ENCODE results near the gene MMAA. TPM values are rescaled to one million over a fixed set of nuclear protein-coding genes. Genes with fewer than 3 reads are reported as not detected.

Gene MMAA
- polyA plus RNA-seq, 2 of the 4 experiments (the other 2 are of a cell fraction), result 1.5 to 4.0 TPM

- POLR2A ChIA-PET, result no interaction called here
- TF ChIP-seq, protein P1, sequence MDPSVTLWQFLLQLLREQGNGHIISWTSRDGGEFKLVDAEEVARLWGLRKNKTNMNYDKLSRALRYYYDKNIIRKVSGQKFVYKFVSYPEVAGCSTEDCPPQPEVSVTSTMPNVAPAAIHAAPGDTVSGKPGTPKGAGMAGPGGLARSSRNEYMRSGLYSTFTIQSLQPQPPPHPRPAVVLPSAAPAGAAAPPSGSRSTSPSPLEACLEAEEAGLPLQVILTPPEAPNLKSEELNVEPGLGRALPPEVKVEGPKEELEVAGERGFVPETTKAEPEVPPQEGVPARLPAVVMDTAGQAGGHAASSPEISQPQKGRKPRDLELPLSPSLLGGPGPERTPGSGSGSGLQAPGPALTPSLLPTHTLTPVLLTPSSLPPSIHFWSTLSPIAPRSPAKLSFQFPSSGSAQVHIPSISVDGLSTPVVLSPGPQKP (IDR thresholded peaks at IDR 0.05; ENCODE audit: low read depth, low read length), result no peak
- TF ChIP-seq CBX8 (IDR thresholded peaks at IDR 0.05) (no peak), PHF8 (IDR thresholded peaks at IDR 0.05; ENCODE audit: borderline replicate concordance, low read depth) (no peak), HEYL (CRISPR knock-in tag; IDR thresholded peaks at IDR 0.05) (no peak), TP53 (CRISPR knock-in tag; IDR thresholded peaks at IDR 0.05) (no peak), ESRRA (IDR thresholded peaks at IDR 0.05; ENCODE audit: borderline replicate concordance, low read length) (no peak), ZFP36 (IDR thresholded peaks at IDR 0.05; ENCODE audit: borderline replicate concordance, partially characterized antibody) (no peak), EHF (CRISPR knock-in tag; IDR thresholded peaks at IDR 0.05) (no peak), CHD4 (IDR thresholded peaks at IDR 0.05; ENCODE audit: borderline replicate concordance) (no peak), HOXA7 (CRISPR knock-in tag; IDR thresholded peaks at IDR 0.05) (no peak), KDM5A (IDR thresholded peaks at IDR 0.05) (no peak), RCOR1 (IDR thresholded peaks at IDR 0.05; ENCODE audit: low read depth, low read length) (no peak), NFE2L2 (conservative IDR thresholded peaks at IDR 0.05; ENCODE audit: low read length) (no peak), NPAS2 (CRISPR knock-in tag; IDR thresholded peaks at IDR 0.05; ENCODE audit: borderline replicate concordance) (no peak)
- TF ChIP-seq, protein P2, sequence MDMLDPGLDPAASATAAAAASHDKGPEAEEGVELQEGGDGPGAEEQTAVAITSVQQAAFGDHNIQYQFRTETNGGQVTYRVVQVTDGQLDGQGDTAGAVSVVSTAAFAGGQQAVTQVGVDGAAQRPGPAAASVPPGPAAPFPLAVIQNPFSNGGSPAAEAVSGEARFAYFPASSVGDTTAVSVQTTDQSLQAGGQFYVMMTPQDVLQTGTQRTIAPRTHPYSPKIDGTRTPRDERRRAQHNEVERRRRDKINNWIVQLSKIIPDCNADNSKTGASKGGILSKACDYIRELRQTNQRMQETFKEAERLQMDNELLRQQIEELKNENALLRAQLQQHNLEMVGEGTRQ (IDR thresholded peaks at IDR 0.05), result no peak
- TF ChIP-seq, protein P3, sequence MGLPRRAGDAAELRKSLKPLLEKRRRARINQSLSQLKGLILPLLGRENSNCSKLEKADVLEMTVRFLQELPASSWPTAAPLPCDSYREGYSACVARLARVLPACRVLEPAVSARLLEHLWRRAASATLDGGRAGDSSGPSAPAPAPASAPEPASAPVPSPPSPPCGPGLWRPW (IDR thresholded peaks at IDR 0.05), result no peak
- TF ChIP-seq, protein P4, sequence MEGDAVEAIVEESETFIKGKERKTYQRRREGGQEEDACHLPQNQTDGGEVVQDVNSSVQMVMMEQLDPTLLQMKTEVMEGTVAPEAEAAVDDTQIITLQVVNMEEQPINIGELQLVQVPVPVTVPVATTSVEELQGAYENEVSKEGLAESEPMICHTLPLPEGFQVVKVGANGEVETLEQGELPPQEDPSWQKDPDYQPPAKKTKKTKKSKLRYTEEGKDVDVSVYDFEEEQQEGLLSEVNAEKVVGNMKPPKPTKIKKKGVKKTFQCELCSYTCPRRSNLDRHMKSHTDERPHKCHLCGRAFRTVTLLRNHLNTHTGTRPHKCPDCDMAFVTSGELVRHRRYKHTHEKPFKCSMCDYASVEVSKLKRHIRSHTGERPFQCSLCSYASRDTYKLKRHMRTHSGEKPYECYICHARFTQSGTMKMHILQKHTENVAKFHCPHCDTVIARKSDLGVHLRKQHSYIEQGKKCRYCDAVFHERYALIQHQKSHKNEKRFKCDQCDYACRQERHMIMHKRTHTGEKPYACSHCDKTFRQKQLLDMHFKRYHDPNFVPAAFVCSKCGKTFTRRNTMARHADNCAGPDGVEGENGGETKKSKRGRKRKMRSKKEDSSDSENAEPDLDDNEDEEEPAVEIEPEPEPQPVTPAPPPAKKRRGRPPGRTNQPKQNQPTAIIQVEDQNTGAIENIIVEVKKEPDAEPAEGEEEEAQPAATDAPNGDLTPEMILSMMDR (IDR thresholded peaks at IDR 0.05), result no peak
- TF ChIP-seq, protein P5, sequence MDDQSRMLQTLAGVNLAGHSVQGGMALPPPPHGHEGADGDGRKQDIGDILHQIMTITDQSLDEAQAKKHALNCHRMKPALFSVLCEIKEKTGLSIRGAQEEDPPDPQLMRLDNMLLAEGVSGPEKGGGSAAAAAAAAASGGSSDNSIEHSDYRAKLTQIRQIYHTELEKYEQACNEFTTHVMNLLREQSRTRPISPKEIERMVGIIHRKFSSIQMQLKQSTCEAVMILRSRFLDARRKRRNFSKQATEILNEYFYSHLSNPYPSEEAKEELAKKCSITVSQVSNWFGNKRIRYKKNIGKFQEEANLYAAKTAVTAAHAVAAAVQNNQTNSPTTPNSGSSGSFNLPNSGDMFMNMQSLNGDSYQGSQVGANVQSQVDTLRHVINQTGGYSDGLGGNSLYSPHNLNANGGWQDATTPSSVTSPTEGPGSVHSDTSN (IDR thresholded peaks at IDR 0.05), result no peak
- CTCF ChIA-PET, result interaction anchor here (0.6 to 2.9 kb wide), 4 partner anchors 9 to 145 kb away, joined by 3 to 9 read pairs (median 4); no protein-coding TSS in a partner anchor
- Histone ChIP-seq H3K4me1 (peaks cover 13% of the 10 kb centered on the region), H3K4me2 (no peak overlapping the region), H3K4me3 (no peak overlapping the region), H3K9me3 (no peaks in the 10 kb centered on the region), H3K27ac (no peak overlapping the region)
- ATAC-seq (no peak), DNase-seq (ENCODE audit: low read depth in 1 of 2, low spot score in 1 of 2) (no peak), FAIRE-seq (no peak)
- 87% methylated on average over 9 of the region's 10 CpGs for WGBS (ENCODE audit: missing lambda C conversion rate)
Observed at GRCh38 chr4:145625677-145626622, 6.8 kb downstream of the MMAA start.

- no peak for ATAC-seq
- FAIRE-seq, result no peak
- ChIA-PET POLR2A (no interaction called here), CTCF (interaction anchor here (1.1 to 1.2 kb wide), 2 partner anchors 10 to 17 kb away, joined by 3 to 5 read pairs; no protein-coding TSS in a partner anchor)
- WGBS (ENCODE audit: missing lambda C conversion rate), result 80% methylated on average over 2 of the region's 2 CpGs
- H3K4me3 ChIP-seq, result no peak overlapping the region
- TF ChIP-seq RAD21 (conservative IDR thresholded peaks at IDR 0.05 in 1 of 2, IDR thresholded peaks at IDR 0.05 in 1 of 2) (no peak), SREBF2 (IDR thresholded peaks at IDR 0.05) (no peak), NFE2L2 (conservative IDR thresholded peaks at IDR 0.05; ENCODE audit: low read length) (no peak), FOXS1 (CRISPR knock-in tag; IDR thresholded peaks at IDR 0.05) (no peak), CBX8 (IDR thresholded peaks at IDR 0.05) (no peak), GATA3 (IDR thresholded peaks at IDR 0.05; ENCODE audit: borderline replicate concordance) (no peak), JUNB (IDR thresholded peaks at IDR 0.05) (no peak), RFX5 (IDR thresholded peaks at IDR 0.05) (no peak), MYC (IDR thresholded peaks at IDR 0.05; ENCODE audit: borderline replicate concordance, low read length) (no peak), HOXA7 (CRISPR knock-in tag; IDR thresholded peaks at IDR 0.05) (no peak)
- peaks cover 13% of the 10 kb centered on the region for H3K4me1 ChIP-seq
- no peak overlapping the region for H3K27ac ChIP-seq
- DNase-seq (ENCODE audit: low read depth in 1 of 2, low spot score in 1 of 2), result no peak
- H3K9me3 ChIP-seq, result no peaks in the 10 kb centered on the region
- no peak overlapping the region for H3K4me2 ChIP-seq
Observed at GRCh38 chr4:145626623-145626982, 7.4 kb downstream of the MMAA start.

All from A549 (cell line).